Heart right ventricle (tissue), 16 donors: ENCODE measurements around the gene NAT16. TPM values are rescaled to one million over a fixed set of nuclear protein-coding genes. Genes with fewer than 3 reads are reported as not detected.
"Not testable (repeated sequence)": the region's sequence is repeated elsewhere in the genome, so short reads cannot be mapped to it uniquely, and the experiment has no call there.

Source experiments
- ATAC-seq, 8 donors: fragments of 200-7000 bp; cut with Tn5 transposase; one replicate each; pipeline ENCODE4 v1.9.1; 2020; ENCODE audit warnings: mild to moderate bottlenecking in 8 of 8, moderate library complexity in 8 of 8, moderate number of reproducible peaks in 1 of 8
- DNase-seq, 2 donors: peaks; one replicate each; pipeline ENCODE4 v3.0.0-alpha.2; 2020
- H3K27ac ChIP-seq, 10 donors: fragments of 200-600 bp; sonication (generic) in 2 of 10; one replicate each; pipeline versions ENCODE4 v1.5.0 to v1.8.0; 2020 to 2022; ENCODE audit warnings: mild to moderate bottlenecking in 3 of 10
- H3K27me3 ChIP-seq, 7 donors: fragments of 200-600 bp; one replicate each; pipeline ENCODE4 v1.8.0; 2021 to 2022; ENCODE audit warnings: mild to moderate bottlenecking in 2 of 7
- H3K36me3 ChIP-seq, 9 donors: fragments of 200-600 bp; sonication (generic) in 1 of 9; one replicate each; pipeline versions ENCODE4 v1.5.0 to v1.8.0; 2020 to 2022; ENCODE audit warnings: mild to moderate bottlenecking in 2 of 9
- H3K4me1 ChIP-seq, 9 donors: fragments of 200-600 bp; sonication (generic) in 1 of 9; one replicate each; pipeline versions ENCODE4 v1.5.0 to v1.8.0; 2020 to 2022; ENCODE audit warnings: mild to moderate bottlenecking in 4 of 9
- H3K4me3 ChIP-seq, 10 donors: fragments of 200-600 bp; sonication (generic) in 2 of 10; one replicate each; pipeline versions ENCODE4 v1.5.0 to v1.8.0; 2020 to 2022; ENCODE audit warnings: mild to moderate bottlenecking in 7 of 10, moderate library complexity in 2 of 10
- H3K9me3 ChIP-seq, 11 donors: fragments of 200-600 bp in 10 of 11; sonication (generic) in 2 of 11; one replicate each; pipeline versions ENCODE4 v1.5.0 to v1.8.0; 2013 to 2022; ENCODE audit warnings: mild to moderate bottlenecking in 2 of 11, control low read depth in 1 of 11, moderate library complexity in 1 of 11
- WGBS, 2 donors: extraction: QIAGEN DNeasy Blood & Tissue Kit; methylation state at CpG; one replicate each; pipeline ENCODE4 v1.1.7; 2013; ENCODE audit warnings: inconsistent platforms in 1 of 2; 5-methylcytosine and 5-hydroxymethylcytosine counted together
- intact Hi-C, 10 donors: fragments of 100-400 bp; cut with DNase I; formaldehyde crosslinking; loops; one replicate each; pipeline versions ENCODE4 v1.11.1 to v1.14.2; 2022
- polyA plus RNA-seq, 2 donors: library from polyadenylated mRNA; stranded (reverse); fragments of 200-250 nt; gene quantifications; one replicate each; pipeline ENCODE4 v1.2.3, GENCODE V29; 2013
- total RNA-seq, 10 donors: library from RNA; stranded (reverse); fragmentation: NEBNext Ultra II Directional in 3 of 10; extraction: Animal tissue kit (Norgen Biotek cat#: 25700) in 3 of 10; gene quantifications; one replicate each; pipeline versions ENCODE4 v1.2.1 to v1.2.4, GENCODE V29; 2021 to 2023
- TF ChIP-seq, protein P1 (sequence below), 9 donors: fragments of 200-600 bp; sonication (generic) in 2 of 9; IDR thresholded peaks; one replicate each; pipeline versions ENCODE4 v1.5.0 to v1.8.0; 2021 to 2022; ENCODE audit warnings: antibody characterized with exemption in 9 of 9, mild to moderate bottlenecking in 5 of 9, moderate library complexity in 1 of 9
- donor health status: Arrhythmogenic right ventricular cardiomyopathy.
- donor health status: ischemic (EF 13 %, LVEDD 7.1; RV severe dilation, severe dysfunction).
- donor health status: healthy with polysubstance abuse.
- donor health status: DM: no; HTN: yes; CAD: no.
- donor health status: DM: no; HTN: no; CAD: no.
- donor health status: ischemic (EF 25% LVEDD 6.9; RV normal size, moderate dysfunction).
- donor health status: ischemic (EF 25% LVEDD 5.7; RV mildly dilated, moderate dysfunction).
- donor health status: healthy.
- donor health status: DM: yes; HTN: yes; CAD: no.
- donor health status: Ischemic cardiomyopathy.
- donor health status: ischemic (EF 35%, LVEDD 5.7; RV mildly dilated, moderate dysfunction).
- donor health status: nonischemic (EF 11% LVEDD 7.7; RV severe dilation, severe dysfunction).
- donor health status: DM: yes; HTN: yes; CAD: no.
- donor health status: PGD.
- donor health status: ischemic (EF 29% LVEDD 5.4; RV normal size, mild dysfunction).
- donor health status: nonischemic (EF 23%, LVEDD 6.1; RV moderate dilation, normal function).

Gene NAT16
- total and polyA plus RNA-seq, 12 donors, result not detected

DNA sequence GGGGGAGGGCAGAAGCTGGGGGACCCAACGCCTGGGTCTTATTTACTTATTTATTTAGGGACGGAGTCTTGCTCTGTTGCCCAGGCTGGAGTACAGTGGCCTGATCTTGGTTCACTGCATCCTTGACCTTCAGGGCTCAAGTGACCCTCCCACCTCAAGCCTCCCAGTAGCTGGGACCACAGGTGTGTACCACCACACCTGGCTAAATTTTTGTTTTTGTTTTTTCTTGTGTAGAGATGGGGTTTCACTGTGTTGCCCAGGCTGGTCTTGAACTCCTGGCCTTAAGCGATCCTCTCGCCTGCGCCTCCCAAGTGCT is 22.5 kb upstream of the NAT16 start:
- WGBS, 2 donors, result 84 to 85% methylated on average over 5 of the region's 5 CpGs
- Histone ChIP-seq H3K9me3 (no peaks in the 10 kb centered on the region), H3K27ac (no peak overlapping the region), H3K4me3 (no peak overlapping the region), H3K4me1 (peaks cover 4 to 27% (median 9%) of the 10 kb centered on the region in 9 donors), H3K27me3 (peaks cover 25 to 62% (median 59%) of the 10 kb centered on the region in 7 donors), H3K36me3 (peaks cover 0 to 19% (median 0%) of the 10 kb centered on the region in 9 donors)
- DNase-seq (no peak), ATAC-seq (no peak)
- TF ChIP-seq, protein P1, sequence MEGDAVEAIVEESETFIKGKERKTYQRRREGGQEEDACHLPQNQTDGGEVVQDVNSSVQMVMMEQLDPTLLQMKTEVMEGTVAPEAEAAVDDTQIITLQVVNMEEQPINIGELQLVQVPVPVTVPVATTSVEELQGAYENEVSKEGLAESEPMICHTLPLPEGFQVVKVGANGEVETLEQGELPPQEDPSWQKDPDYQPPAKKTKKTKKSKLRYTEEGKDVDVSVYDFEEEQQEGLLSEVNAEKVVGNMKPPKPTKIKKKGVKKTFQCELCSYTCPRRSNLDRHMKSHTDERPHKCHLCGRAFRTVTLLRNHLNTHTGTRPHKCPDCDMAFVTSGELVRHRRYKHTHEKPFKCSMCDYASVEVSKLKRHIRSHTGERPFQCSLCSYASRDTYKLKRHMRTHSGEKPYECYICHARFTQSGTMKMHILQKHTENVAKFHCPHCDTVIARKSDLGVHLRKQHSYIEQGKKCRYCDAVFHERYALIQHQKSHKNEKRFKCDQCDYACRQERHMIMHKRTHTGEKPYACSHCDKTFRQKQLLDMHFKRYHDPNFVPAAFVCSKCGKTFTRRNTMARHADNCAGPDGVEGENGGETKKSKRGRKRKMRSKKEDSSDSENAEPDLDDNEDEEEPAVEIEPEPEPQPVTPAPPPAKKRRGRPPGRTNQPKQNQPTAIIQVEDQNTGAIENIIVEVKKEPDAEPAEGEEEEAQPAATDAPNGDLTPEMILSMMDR (IDR thresholded peaks at IDR 0.05), result no peak
- intact Hi-C loops, result no loop called here

DNA sequence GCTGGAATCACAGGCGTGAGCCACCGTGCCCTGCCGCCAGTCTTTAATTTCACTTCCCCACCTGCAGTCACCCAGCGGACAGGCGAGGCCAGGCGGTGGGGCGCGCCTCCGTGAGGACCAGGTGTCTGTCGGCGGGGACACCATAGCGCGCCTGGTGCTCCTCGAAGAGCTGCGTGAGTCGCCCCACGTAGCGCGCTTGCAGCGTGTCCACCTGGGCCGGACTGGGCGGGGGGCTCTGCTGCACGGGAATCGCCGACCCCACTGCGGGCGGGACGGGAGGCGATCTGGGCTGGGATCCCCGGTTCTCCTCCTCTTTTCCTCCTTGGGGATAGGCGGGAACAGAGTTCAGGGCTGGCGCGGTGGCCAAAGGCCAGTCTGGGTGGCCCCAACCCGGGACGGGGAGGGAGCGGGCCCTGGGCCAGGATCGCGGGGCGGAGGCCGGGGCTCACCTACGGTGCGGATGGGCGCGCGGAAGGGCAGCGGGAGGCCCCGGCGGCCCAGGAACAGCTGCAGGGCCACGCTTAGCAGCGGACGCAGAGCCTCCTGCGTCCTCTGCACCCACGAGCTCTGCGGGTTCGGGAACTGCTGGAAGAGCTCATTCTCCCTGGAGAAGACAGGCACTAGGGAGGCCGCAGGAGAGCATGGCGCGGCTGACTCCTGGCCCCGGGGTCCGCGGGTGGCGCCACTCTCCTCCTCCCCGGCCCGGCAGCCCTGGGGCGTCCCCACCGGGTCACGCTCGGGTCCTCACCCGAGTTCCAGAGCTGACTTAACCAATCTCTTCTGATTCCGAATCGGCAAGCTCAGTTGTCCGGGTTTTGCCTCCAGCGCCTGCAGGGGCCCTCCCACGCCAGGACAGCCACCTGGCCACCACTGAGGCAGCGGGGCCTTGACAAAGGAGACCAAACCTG is 21.9 kb upstream of the NAT16 start:
- ATAC-seq, result peak in 4 of 8 donors; percentile 11 to 45 (median 42)

DNA sequence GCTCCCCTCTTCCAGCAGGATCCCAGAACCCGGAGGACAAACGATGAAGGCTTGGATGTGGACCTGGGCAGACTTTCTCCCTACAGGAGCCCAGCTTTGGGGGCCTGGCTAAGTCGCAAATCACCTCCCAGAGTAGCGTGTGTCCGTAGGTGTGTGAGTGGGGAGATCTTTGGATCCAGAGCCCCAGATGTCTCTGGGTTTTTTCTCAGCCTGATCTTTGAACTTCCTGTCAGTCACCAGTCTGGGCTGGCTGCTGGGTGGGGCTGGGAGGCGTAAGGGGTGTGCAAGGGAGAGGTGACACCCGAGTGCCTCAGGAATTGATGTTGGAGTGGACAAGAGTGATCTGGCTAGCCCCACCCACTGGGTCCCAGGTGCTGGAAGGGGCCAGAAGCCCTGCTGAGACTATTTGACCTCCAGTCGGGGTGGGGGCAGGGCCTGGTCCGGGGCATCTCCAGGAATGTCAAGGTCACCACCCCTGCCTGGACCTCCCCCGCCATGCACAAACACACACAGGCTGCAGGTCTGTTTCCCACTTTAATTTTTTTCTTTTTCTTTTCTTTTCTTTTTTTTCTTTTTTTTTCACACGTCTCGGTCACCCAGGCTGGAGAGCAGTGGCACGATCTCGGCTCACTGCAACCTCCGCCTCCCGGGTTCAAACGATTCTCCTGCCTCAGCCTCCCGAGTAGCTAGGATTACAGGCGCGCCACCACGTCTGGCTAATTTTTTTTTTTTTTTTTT is 20.9 kb upstream of the NAT16 start, which contains the start of gene MOGAT3:
Gene MOGAT3, minus strand, starts transcription at position 175 of the 738 bp plus-strand sequence. CDS start 182 bp downstream, outside the sequence.
- peaks cover 0 to 5% (median 0%) of the 10 kb centered on the region in 9 donors for H3K36me3 ChIP-seq
- TF ChIP-seq, protein P1 (IDR thresholded peaks at IDR 0.05), result no peak
- ATAC-seq, result peak in 1 of 8 donors; percentile 21
- intact Hi-C loops, result no loop called here
- H3K27ac ChIP-seq, result no peak within 1 kb of the TSS
- WGBS, 2 donors, result 28 to 29% methylated on average over 21 of the region's 21 CpGs
- no peaks in the 10 kb centered on the region for H3K9me3 ChIP-seq
- H3K27me3 ChIP-seq, result peaks cover 25 to 76% (median 71%) of the 10 kb centered on the region in 7 donors
- H3K4me1 ChIP-seq, result peaks cover 4 to 27% (median 9%) of the 10 kb centered on the region in 9 donors
- peak within 1 kb of the TSS in 5 of 10 donors; percentile 6 to 30 (median 20) for H3K4me3 ChIP-seq
- DNase-seq, result no peak

More for the DNA sequence above, 21.9 kb upstream of the NAT16 start:
- Histone ChIP-seq H3K4me1 (peaks cover 4 to 27% (median 9%) of the 10 kb centered on the region in 9 donors), H3K9me3 (no peaks in the 10 kb centered on the region), H3K4me3 (peak overlapping the region in 5 of 10 donors; percentile 6 to 30 (median 20)), H3K36me3 (peaks cover 0 to 13% (median 0%) of the 10 kb centered on the region in 9 donors), H3K27ac (no peak overlapping the region), H3K27me3 (peaks cover 25 to 67% (median 63%) of the 10 kb centered on the region in 7 donors)
- intact Hi-C loops, result no loop called here
- no peak for DNase-seq
- TF ChIP-seq, protein P1 (IDR thresholded peaks at IDR 0.05), result no peak
- 7% methylated on average over 74 to 75 of the region's 75 CpGs for WGBS, 2 donors

DNA sequence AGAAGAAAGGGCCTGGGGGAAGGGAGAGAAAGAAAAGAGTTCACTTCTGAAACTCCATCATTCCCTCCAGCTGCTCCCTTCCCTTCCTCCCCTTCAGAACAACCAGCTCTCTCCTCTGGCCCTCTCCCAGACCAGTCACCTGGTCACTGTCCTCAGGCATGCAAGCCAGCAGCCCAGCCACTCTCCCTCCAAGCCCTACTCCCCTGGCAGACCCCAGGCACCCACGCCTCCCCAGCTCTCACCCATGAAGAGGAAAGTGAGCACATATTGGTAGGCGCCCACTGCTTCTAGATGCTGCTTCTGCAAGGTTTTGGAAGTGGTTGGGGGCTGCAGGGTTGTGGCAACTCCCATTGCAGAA is 20.4 kb upstream of the NAT16 start:
- Histone ChIP-seq H3K27me3 (peaks cover 25 to 81% (median 77%) of the 10 kb centered on the region in 7 donors), H3K36me3 (no peaks in the 10 kb centered on the region), H3K27ac (no peak overlapping the region), H3K4me1 (peaks cover 4 to 27% (median 9%) of the 10 kb centered on the region in 9 donors), H3K4me3 (no peak overlapping the region), H3K9me3 (no peaks in the 10 kb centered on the region)
- intact Hi-C loops, result no loop called here
- WGBS, 2 donors, result 77 to 89% methylated on average over 2 of the region's 2 CpGs
- DNase-seq, result no peak
- no peak for ATAC-seq
- TF ChIP-seq, protein P1 (IDR thresholded peaks at IDR 0.05), result no peak

DNA sequence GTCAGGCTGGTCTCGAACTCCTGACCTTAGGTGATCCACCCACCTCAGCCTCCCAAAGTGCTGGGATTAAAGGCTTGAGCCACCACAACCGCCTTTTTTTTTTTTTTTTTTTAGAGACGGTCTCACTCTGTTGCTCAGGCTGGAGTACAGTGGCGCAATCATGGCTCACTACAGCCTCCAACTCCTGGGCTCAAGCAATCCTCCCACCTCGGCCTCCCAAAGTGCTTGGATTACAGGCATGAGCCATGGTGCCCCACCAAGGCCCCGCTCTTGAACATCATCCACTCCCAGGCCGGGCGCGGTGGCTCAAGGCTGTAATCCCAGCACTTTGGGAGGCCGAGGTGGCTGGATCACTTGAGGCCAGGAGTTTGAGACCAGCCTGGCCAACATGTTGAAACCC is 19.4 kb upstream of the NAT16 start:
- intact Hi-C loops, result loop anchor here in 2 of 10 donors (10.0 kb wide), 1 partner anchor 85 kb away; no protein-coding TSS in a partner anchor
- not testable (repeated sequence) for DNase-seq, H3K4me3 ChIP-seq, H3K36me3 ChIP-seq, H3K27ac ChIP-seq, H3K9me3 ChIP-seq, ATAC-seq
- 93 to 94% methylated on average over 10 of the region's 10 CpGs for WGBS, 2 donors
- H3K4me1 ChIP-seq, result peaks cover 4 to 22% (median 9%) of the 10 kb centered on the region in 9 donors
- peaks cover 25 to 87% (median 81%) of the 10 kb centered on the region in 7 donors for H3K27me3 ChIP-seq
